Endometrial microvascular endothelial cells (primary cell): ENCODE data around the gene FAM53B. TPM values are rescaled to one million over a fixed set of nuclear protein-coding genes. Genes with fewer than 3 reads are reported as not detected.
"Not testable (repeated sequence)": the region's sequence is repeated elsewhere in the genome, so short reads cannot be mapped to it uniquely, and the experiment has no call there.

ENCODE experiments used
- in situ Hi-C: cut with HindIII; loops from 2 replicates; pipeline ENCODE4 v1.10.0; 2017; ENCODE audit warnings: low sequenced_read_pairs, low pct_unique_long_range_greater_than_20kb; ENCODE audit errors: inconsistent ontology term
- total RNA-seq: library from RNA; depleted of rRNA; stranded (reverse); fragments of >200 nt; gene quantifications from one replicate; pipeline ENCODE4 v1.2.3, GENCODE V29; 2015; ENCODE audit errors: inconsistent ontology term

FAM53B gene
- total RNA-seq, 1 donor from 2014 or later, result 12.3 TPM

- in situ Hi-C loops, result no loop called here
Measured at GRCh38 chr10:124599588-124600050, 144.6 kb downstream of the FAM53B start.

GRCh38 chr10:124598773-124599587, 145.2 kb downstream of the FAM53B start:
- in situ Hi-C loops, result no loop called here

DNA sequence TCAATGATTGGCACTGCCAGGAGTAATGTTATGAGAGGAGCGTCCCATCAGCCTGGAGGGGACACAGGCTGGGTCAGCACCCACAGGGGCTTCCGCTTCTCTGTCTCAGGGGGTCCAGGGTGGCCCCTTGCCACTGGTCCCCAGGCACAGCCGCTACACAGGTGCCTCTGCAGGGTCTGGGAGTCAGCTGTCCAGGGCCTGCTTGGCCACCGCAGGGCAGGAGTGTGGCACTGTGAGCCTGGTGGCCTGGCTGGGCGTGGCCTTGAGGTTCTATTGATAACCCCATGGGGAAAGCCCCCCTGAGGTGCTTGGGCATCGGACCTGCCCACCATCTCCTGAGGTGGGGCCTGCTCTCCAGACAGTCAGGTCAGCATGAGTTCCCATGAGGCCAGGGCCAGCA, 146.0 kb downstream of the FAM53B start:
- in situ Hi-C loops, result no loop called here

- in situ Hi-C loops, result no loop called here
Measured at GRCh38 chr10:124597846-124598165, 146.4 kb downstream of the FAM53B start.

DNA sequence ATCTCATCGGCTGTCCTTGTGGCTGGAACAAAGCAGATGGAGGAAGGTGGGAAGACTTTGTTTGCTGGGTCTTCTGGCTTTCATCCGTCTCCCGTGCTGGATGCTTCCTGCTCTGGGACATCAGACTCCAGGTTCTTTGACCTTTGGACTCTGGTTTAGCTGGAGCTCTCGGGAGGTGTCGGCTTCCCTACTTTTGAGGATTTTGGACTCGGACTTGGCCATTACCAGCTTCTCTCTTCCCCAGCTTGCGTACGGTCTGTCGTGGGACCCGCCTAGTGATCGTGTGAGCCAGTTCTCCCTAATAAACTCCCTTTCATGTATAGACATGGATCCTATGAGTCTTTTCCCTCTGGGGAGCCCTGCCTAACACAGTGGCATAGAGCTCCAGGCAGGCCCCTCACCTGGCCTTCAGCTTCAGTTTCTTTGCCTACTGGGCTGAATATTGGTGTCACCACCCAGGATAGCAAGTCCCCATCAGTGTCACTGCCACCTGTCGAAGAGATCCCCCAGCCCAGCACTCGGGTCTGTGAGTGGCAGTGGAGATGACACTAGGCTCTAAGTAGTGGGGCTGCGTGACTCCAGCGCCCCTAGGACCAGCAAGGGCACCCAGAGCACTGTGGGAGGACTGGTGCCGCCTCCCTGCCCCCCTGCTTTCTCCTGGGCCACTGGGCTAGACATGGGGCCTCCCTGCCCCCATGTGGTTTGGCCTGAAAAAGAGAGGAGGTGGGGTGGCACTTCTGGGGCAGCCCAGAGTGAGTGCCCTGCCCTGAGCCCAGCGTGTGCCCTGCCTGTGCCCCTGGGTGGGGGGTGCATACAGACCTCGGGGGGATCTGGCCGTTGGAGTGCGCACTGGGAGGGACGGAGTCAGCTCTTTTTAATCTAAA, 147.0 kb downstream of the FAM53B start:
- in situ Hi-C loops, result no loop called here

- in situ Hi-C loops, result no loop called here
Measured at GRCh38 chr10:124596116-124596785, 147.9 kb downstream of the FAM53B start.

DNA sequence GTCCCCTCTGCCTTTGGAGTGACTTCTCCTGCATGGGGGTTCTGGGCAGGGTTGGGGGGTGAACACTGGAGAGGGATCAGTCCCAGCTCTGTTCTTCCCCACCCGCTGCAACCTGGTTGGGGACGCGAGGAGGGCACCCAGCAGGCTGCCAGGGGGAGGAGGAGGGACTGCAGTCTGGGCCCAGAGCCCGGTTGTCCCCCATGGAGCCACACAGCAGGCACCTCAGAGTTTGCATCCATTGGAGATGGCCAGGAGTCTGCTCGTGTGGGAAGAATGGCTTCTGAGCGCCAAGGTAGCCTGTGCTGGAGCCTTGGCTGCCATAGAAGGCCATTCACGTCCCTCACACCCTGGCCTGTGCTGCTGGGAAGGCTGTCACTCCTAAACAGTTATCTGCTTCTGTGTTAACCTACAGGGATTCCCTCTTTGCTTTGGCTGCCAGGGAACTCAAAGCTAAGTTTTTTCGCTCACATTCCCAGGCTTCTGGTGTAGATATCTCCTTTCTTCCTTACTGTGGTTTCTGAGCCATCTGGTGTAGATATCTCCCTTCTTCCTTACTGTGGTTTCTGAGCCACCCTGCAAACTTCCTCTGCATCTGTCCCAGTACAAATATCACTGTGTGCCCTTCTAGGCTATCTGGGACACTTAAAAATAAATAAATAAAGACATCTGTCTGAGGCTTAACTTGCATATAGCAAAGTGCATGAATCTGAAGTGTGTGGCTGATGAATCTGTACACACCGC, 148.9 kb downstream of the FAM53B start:
- in situ Hi-C loops, result no loop called here

DNA sequence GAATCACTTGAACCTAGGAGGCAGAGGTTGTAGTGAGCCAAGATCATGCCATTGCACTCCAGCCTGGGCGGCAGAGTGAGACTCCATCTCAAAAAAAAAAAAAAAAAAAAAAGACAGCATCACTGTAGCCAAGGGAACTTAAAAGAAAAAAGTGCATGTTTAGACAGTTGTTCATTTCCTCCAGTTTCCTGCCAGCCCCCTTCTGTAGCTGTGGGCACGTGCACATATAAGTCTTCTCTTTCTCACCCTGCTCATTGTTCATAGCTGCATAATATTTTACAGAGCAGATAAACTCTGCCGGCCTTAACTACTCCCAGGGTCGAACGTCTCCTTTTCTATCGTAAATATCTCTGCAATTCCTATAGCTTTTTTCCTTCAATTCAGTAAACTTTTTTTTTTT, 149.9 kb downstream of the FAM53B start:
- in situ Hi-C loops, result no loop called here

- in situ Hi-C loops, result no loop called here
Measured at GRCh38 chr10:124593431-124593985, 150.7 kb downstream of the FAM53B start.

DNA sequence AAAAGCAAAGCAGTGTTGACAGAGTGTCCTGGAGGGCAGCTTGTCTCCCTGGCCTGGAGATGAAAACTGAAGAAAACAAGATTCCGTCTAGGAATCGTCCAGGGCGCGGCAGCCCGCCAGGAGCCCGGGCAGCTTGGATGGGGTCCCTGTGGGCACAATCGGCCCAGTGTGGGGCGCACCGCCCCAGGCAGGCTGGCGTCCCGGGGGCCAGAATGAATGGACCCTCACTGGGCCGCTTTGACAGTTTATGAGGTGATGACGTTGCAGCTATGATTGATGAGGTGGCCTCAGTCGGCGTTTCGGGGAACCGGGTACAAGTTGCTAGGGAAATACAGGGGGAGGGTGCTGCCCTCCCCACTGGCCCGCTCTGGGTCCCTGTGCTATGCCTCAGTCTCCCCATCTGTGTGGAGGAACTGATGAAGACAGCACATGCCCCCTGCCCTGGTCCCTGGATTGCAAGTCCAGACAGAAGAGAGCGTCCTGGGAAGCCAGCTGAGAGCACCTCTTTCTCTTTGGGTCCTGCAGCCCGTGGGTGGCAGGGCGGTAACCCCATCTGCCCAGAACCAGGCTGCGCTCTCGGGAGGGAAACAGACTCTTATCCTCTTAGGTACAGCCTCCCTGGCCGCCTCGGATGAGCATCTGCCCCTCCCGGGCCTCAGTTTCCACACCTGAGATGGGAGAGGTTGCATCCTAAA, 151.3 kb downstream of the FAM53B start:
- in situ Hi-C loops, result no loop called here

DNA sequence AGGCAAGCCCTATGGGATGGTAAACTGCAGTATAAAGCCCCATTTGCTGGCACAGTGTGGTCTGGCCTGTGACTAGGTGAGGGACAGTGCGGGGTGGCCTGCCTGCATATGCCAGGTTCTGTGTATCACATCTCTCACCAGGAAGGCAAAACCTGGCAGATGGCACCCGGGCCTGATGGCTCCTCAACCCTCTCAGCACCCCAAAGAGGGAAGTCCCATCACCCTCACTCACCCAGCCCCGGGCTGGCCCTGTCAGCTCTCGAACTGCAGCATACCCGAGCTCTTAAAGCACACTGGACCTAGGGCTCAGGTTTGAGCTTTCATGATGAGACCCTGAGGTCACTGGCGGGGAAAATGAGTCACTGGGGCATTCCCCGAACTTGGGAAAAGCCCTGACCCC, 152.1 kb downstream of the FAM53B start:
- in situ Hi-C loops, result no loop called here

DNA sequence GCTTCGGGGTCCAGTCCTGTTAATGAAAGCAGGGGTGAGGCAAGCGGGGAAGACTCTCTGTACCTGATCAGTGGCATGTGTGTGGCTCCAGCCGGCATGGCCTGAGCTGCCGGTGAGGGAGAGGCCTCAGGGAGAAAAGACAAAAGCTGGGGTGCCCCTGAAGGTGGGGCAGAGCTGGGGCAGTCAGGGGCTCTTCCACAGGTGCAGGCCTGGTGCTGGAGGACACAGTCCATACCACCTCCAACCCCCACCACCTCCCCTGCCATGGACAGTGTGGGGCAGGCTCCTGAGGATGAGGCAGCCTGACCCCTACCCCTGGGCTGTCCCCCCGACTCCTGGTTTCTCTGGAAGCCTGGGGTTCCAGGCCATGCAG, 153.1 kb downstream of the FAM53B start:
- in situ Hi-C loops, result no loop called here

DNA sequence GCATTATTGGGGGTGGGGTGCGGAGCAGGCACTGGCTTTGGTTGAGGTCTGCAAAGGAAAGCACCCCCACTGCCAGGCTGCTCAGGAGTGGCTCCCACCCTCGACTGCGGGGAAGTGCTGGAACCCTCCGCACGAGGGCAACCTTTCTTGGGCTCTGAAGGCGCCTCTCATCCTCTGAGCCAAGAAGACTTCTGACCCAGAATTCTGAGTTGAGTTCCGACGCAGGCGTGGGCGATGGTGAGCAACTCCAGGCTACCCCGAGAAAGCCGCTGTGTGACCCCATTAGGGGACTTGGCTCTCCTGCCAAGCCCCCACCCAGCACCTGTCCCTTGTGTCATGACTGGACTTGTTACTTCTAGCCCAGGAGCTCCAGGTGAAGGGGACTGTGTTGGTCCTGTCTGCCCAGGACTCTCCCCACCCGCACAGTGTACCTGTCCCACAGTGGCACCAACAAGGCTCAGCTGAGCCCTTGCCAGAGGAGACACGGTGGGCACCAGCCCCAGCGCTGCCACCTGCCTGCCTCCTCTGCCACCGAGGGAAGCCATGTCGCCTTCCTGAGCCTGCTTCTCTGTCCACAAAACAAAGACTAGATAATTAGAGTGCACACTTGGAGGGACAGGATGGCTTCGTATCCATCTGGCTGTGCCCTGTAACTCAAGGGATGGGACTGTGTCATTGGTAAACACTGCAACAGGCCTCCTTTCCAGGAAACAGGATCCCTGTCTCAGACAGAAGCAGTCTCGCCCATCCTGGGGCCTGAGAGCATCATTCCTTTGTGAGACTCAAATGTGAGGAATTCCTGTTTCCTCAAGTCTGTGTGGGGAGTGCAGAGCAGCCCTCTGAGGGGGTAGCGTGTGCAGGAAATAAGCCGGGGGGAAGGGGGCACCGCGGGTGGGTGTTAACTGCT, 153.7 kb downstream of the FAM53B start:
- in situ Hi-C loops, result no loop called here

DNA sequence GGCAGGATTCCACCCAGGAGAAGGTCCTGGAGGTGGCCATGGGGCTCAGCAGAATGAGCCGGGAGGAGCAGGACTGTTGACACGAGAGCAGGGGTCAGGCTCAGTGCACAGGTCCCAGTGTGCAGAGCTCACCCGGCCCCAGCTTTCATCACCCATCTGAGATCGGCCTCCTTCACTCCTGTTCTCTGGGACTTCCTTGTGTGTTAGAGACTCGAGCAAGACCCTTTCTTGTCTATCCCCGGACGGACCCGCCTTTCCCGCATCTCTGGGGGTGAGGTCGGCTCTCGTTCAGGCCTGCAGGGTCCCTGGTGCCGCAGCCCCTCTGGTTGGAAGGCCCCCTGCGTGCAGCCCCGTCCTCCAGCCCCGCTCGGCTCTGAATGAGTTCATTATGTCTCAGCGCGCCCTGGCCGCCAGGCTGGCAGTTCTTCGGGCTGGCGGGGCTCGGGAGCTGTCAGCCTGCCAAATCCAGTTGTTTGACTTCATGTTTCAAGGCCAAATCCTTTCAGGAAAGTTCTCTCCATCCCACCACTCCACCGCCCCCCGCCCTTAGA, 154.6 kb downstream of the FAM53B start:
- in situ Hi-C loops, result no loop called here

GRCh38 chr10:124588736-124589490, 155.3 kb downstream of the FAM53B start:
- in situ Hi-C loops, result no loop called here

DNA sequence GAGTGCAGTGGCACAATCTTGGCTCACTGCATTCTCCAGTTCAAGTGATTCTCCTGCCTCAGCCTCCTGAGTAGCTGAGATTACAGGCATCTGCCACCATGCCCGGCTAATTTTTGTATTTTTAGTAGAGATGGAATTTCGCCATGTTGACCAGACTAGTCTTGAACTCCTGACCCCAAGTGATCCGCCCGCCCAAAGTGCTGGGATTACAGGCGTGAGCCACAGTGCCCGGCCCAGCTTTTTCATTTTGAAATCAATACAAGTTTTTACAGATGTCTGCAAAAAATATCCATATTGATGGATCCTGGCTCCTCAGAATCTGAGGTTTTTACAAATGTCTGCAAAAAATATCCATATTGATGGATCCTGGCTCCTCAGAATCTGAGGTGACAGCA, 155.8 kb downstream of the FAM53B start:
- in situ Hi-C loops, result not testable (repeated sequence)
